Thymus (tissue), 11 donors: Measurements from ENCODE around the gene TERB1. TPM values are rescaled to one million over a fixed set of nuclear protein-coding genes. Genes with fewer than 3 reads are reported as not detected.
"Not testable (repeated sequence)": the region's sequence is repeated elsewhere in the genome, so short reads cannot be mapped to it uniquely, and the experiment has no call there.

Experiments used
- DNase-seq, 9 donors: peaks; one replicate each; pipeline ENCODE4 v3.0.0-alpha.2; 2013; ENCODE audit warnings: low spot score in 9 of 9, low read depth in 6 of 9, missing footprints in 1 of 9
- H3K27ac ChIP-seq, 2 donors: one replicate each; pipeline ENCODE4 v1.5.1; 2013; ENCODE audit warnings: control low read depth in 1 of 2, low read depth in 1 of 2, low read length in 1 of 2, mild to moderate bottlenecking in 1 of 2, moderate library complexity in 1 of 2
- H3K27me3 ChIP-seq, 2 donors: one replicate each; pipeline ENCODE4 v1.5.1; 2013; ENCODE audit warnings: low read length in 1 of 2; ENCODE audit not compliant: control insufficient read depth in 2 of 2, insufficient read depth in 1 of 2
- H3K36me3 ChIP-seq, 2 donors: one replicate each; pipeline ENCODE4 v1.5.1; 2013; ENCODE audit warnings: low read length in 1 of 2, mild to moderate bottlenecking in 1 of 2, moderate library complexity in 1 of 2; ENCODE audit not compliant: control insufficient read depth in 2 of 2, insufficient read depth in 2 of 2
- H3K4me1 ChIP-seq, 2 donors: one replicate each; pipeline ENCODE4 v1.5.1; 2013; ENCODE audit warnings: low read length in 2 of 2; ENCODE audit not compliant: control insufficient read depth in 2 of 2, insufficient read depth in 2 of 2
- H3K4me3 ChIP-seq, 2 donors: one replicate each; pipeline ENCODE4 v1.5.1; 2013; ENCODE audit warnings: low read length in 2 of 2, control low read depth in 1 of 2, mild to moderate bottlenecking in 1 of 2
- H3K9me3 ChIP-seq, 2 donors: one replicate each; pipeline ENCODE4 v1.5.1; 2013; ENCODE audit warnings: low read length in 1 of 2, mild to moderate bottlenecking in 1 of 2; ENCODE audit not compliant: control insufficient read depth in 2 of 2, insufficient read depth in 1 of 2
- WGBS: extraction: QIAGEN DNeasy Blood & Tissue Kit; methylation state at CpG from one replicate; pipeline ENCODE4 v1.1.7; 2013; 5-methylcytosine and 5-hydroxymethylcytosine counted together
- polyA plus RNA-seq: library from polyadenylated mRNA; stranded (reverse); fragments of 200-250 nt; gene quantifications from one replicate; pipeline ENCODE4 v1.2.3, GENCODE V29; 2013
- total RNA-seq: library from RNA; stranded (reverse); fragments of 120-200 nt; gene quantifications from one replicate; pipeline ENCODE4 v1.2.4, GENCODE V29; 2013
- donor health status: healthy.

TERB1 gene
- total and polyA plus RNA-seq, 2 donors: 0.07 to 0.09 TPM

DNA sequence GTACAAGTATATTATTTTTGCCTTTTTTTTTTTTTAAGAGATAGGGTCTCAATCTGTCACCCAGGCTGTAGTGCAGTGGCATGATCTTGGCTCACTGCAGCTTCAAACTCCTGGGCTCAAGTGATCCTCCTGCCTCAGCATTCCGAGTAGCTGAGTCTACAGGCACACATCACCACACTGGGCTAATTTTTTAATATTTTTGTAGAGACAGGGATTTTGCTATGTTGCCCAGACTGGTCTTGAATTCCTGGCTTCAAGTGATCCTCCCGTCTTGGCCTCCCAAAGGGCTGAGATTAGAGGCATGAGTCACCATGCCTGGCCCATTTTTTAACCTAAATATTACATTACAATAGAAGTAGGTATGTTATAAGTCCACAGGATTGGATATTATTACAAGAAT lies 3.2 kb downstream of the TERB1 start:
- Histone ChIP-seq H3K4me3 (no peak overlapping the region), H3K27me3 (no peaks in the 10 kb centered on the region), H3K36me3 (peaks cover 15 to 20% of the 10 kb centered on the region in 2 donors), H3K27ac (no peak overlapping the region), H3K4me1 (no peaks in the 10 kb centered on the region), H3K9me3 (no peaks in the 10 kb centered on the region)
- no peak for DNase-seq
- 95% methylated on average over 2 of the region's 2 CpGs for WGBS

DNA sequence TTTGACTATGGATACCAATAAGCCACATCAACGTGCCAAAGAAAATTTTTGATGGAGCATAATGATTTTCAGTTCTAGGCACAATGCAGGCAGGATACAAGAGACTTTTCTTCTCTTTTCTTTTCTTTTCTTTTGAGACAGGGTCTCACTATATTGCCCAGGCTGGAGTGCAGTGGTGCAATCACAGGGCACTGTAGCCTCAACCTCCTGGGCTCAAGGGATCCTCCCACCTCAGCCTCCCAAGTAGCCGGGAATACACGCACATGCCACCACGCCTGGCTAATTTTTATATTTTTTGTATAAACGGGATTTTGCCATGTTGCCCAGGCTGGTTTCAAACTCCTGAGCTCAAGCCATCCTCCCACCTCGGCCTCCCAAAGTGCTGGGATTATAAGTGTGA lies 7.4 kb downstream of the TERB1 start:
- not testable (repeated sequence) for H3K36me3 ChIP-seq, H3K4me1 ChIP-seq, H3K27ac ChIP-seq, H3K27me3 ChIP-seq, H3K4me3 ChIP-seq, H3K9me3 ChIP-seq, DNase-seq
- WGBS: 97% methylated on average over 6 of the region's 6 CpGs

DNA sequence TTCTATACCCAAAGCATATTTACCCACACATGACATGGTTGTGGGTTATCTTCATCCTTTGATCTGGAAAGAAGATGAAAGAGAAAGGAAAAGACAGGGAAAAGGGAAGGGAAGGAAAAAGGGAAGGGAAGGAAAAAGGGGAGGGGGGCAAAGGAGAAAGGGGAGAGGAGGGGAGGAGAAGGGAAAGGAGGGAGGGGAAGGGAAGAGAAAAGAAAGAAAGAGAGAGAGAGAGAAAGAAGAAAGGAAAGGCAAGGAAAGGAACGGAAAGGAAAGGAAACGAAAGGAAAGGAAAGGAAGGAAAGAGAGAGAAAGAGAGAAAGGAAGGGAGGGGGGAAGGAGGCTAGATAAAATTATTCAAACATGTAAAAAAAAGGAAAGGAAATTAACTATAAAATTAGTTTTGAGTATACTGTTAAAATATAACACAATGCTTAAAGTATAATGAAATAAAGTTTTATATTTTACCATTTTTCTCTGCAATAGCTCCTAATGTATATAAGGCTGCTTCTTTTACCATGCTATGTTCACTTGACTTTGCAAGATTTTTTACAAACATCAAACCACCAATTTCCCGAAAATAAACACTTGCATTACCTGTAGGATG lies 11.2 kb downstream of the TERB1 start:
- no peak overlapping the region for H3K4me3 ChIP-seq
- H3K27ac ChIP-seq: no peak overlapping the region
- H3K36me3 ChIP-seq: no peaks in the 10 kb centered on the region
- H3K27me3 ChIP-seq: no peaks in the 10 kb centered on the region
- no peaks in the 10 kb centered on the region for H3K9me3 ChIP-seq
- H3K4me1 ChIP-seq: no peaks in the 10 kb centered on the region
- 86% methylated on average over 3 of the region's 3 CpGs for WGBS
- no peak for DNase-seq

DNA sequence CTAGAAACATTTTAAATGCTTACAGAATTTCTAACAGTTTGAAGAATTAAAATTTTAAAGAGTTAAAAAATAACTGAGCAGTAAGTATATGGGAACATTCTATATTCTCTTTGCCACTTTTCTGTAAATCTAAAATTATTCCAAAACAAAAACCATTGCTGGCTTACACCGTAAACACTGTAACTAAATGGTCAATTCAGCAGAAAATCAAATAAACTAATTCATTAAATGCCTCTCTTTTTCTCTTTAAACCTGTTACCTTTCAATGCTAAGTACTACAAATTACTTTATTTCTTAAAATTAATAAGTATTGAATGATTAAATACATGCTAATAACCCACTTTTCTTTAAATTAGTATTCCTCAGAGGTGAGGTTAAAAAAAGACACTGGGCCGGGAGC lies 14.0 kb downstream of the TERB1 start:
- no peaks in the 10 kb centered on the region for H3K27me3 ChIP-seq
- no peak for DNase-seq
- WGBS: 100% methylated on average over 2 of the region's 2 CpGs
- no peaks in the 10 kb centered on the region for H3K9me3 ChIP-seq
- H3K36me3 ChIP-seq: no peaks in the 10 kb centered on the region
- H3K27ac ChIP-seq: no peak overlapping the region
- no peak overlapping the region for H3K4me3 ChIP-seq
- no peaks in the 10 kb centered on the region for H3K4me1 ChIP-seq

DNA sequence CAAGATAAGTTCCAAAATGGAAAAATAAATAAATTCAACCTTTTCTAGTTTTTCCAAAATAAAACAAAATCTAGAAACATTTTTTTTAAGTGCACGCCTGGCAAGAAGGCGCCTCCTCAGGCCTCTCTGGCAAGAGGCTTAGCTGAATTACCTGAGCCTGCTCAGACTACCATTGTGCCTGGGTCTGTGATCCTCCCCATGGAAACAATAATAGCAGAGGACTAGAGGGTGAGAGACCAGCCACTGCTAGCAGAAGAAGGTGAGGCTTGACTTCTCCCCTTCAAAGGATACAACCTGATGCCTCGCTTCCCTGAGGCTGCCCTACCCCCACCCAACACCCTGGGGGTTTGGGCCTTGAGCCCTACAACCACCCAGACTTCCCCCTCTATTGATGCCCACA lies 14.8 kb downstream of the TERB1 start:
- H3K27me3 ChIP-seq: no peaks in the 10 kb centered on the region
- H3K9me3 ChIP-seq: no peaks in the 10 kb centered on the region
- no peaks in the 10 kb centered on the region for H3K36me3 ChIP-seq
- no peak overlapping the region for H3K4me3 ChIP-seq
- H3K27ac ChIP-seq: no peak overlapping the region
- no peak for DNase-seq
- no peaks in the 10 kb centered on the region for H3K4me1 ChIP-seq
- 96% methylated on average over 3 of the region's 3 CpGs for WGBS

DNA sequence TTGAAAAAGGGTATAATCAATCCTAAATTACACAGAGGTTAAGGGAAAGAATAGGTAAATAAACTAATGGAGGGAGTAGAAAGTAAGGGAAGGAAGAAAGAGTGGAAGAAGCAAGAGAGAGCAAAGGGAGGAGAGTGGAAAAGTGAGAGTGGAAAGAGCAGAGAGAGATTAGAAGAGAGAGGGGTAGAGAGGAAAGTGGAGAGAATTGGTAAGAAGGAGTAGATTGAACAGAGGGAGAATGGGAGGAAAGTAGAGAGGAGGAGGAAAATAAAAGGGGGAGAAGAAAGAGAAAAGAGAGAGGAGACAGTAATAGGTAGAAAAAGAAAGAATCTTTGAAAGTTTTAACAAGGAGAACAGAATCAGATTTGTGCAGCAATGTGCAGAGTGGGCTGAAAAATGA lies 24.9 kb downstream of the TERB1 start:
- Histone ChIP-seq H3K27me3 (no peaks in the 10 kb centered on the region), H3K4me3 (no peak overlapping the region), H3K36me3 (no peaks in the 10 kb centered on the region), H3K27ac (no peak overlapping the region), H3K4me1 (no peaks in the 10 kb centered on the region), H3K9me3 (no peaks in the 10 kb centered on the region)
- DNase-seq: no peak

DNA sequence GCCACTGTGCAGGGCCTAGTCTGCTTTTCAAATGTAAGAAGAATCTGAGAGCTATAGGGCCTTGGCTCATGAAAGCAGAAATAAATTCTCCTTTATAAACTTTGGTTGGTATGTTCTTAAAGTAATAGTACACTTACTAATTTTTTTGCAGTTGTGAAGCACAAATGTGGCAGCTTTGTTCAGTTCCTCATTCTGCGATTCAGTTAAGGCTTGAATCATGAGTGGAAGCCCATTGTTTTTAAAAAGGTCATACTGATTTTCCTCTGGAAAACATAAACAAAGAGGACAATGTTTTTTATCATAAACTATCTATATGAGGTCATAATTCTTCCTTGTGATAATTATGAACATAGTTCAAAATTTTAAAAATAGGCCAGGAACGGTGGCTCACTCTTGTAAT lies 26.4 kb downstream of the TERB1 start:
- Histone ChIP-seq H3K9me3 (no peaks in the 10 kb centered on the region), H3K27ac (no peak overlapping the region), H3K4me3 (no peak overlapping the region), H3K4me1 (no peaks in the 10 kb centered on the region), H3K36me3 (no peaks in the 10 kb centered on the region), H3K27me3 (no peaks in the 10 kb centered on the region)
- 93% methylated on average over 2 of the region's 2 CpGs for WGBS
- no peak for DNase-seq

- H3K4me1 ChIP-seq: no peaks in the 10 kb centered on the region
- no peak overlapping the region for H3K27ac ChIP-seq
- no peaks in the 10 kb centered on the region for H3K36me3 ChIP-seq
- H3K9me3 ChIP-seq: no peaks in the 10 kb centered on the region
- peaks cover 0 to 26% of the 10 kb centered on the region in 2 donors for H3K27me3 ChIP-seq
- H3K4me3 ChIP-seq: no peak overlapping the region
- DNase-seq: no peak
Measured at GRCh38 chr16:66758086-66758485, 43.3 kb downstream of the TERB1 start.

GRCh38 chr16:66754819-66755218 lies 46.6 kb downstream of the TERB1 start:
- H3K9me3 ChIP-seq: no peaks in the 10 kb centered on the region
- peaks cover 6 to 40% of the 10 kb centered on the region in 2 donors for H3K27me3 ChIP-seq
- DNase-seq: no peak
- no peaks in the 10 kb centered on the region for H3K36me3 ChIP-seq
- H3K4me3 ChIP-seq: no peak overlapping the region
- peaks cover 4 to 10% of the 10 kb centered on the region in 2 donors for H3K4me1 ChIP-seq
- no peak overlapping the region for H3K27ac ChIP-seq
- WGBS: 78% methylated on average over 3 of the region's 3 CpGs

DNA sequence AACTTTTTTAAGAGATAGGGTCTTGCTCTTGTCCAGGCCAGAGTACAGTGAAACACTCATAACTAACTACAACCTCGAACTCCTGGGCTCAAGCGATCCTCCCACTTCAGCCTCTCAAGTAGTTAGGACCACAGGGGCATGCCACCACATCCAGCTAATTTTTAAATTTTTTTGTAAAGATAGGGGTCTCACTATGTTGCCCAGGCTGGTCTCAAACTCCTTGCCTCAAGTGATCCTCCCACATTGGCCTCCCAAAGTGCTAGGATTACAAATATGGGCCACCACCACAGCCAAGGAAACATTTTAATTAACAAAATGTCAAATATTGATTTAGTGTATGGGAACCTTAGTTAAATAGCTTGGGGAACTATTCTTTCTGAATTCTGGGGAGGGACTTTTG lies 47.2 kb downstream of the TERB1 start:
- H3K36me3 ChIP-seq: peaks cover 1 to 2% of the 10 kb centered on the region in 2 donors
- no peak overlapping the region for H3K27ac ChIP-seq
- peaks cover 6 to 40% of the 10 kb centered on the region in 2 donors for H3K27me3 ChIP-seq
- DNase-seq: no peak
- peaks cover 4 to 11% of the 10 kb centered on the region in 2 donors for H3K4me1 ChIP-seq
- H3K9me3 ChIP-seq: no peaks in the 10 kb centered on the region
- 97% methylated on average over 2 of the region's 2 CpGs for WGBS
- H3K4me3 ChIP-seq: no peak overlapping the region
